Endothelial cell of umbilical vein (primary cell): ENCODE data around the gene KCNB1. TPM values are rescaled to one million over a fixed set of nuclear protein-coding genes. Genes with fewer than 3 reads are reported as not detected.

ENCODE experiments used
- BruUV-seq: library from RNA; stranded (reverse); fragments of 400-500 nt; replicated peaks from 2 replicates; lab custom pipeline; 2021; lab: Mats Ljungman, UMichigan
- CTCF ChIA-PET: fragments of 300-600, 350-600 bp; sonication (Branson Sonifier 250); formaldehyde crosslinking; loops from one replicate; lab custom pipeline; 2021; ENCODE audit warnings: antibody characterized with exemption, inconsistent platforms; lab: Charles Lee
- POLR2A ChIA-PET: fragments of 300-600, 350-600 bp; sonication (Branson Sonifier 250); formaldehyde crosslinking; loops from one replicate; lab custom pipeline; 2021; ENCODE audit warnings: antibody characterized with exemption, inconsistent platforms; lab: Charles Lee
- DNase-seq: peaks from one replicate; pipeline ENCODE4 v3.0.0-alpha.2; 2011; ENCODE audit warnings: low read depth, low spot score
- FAIRE-seq: peaks from 2 replicates; lab custom pipeline; 2011; peaks lifted over from hg19 to GRCh38; lab: Jason Lieb, UNC
- H2AFZ ChIP-seq: 2 replicates; pipeline ENCODE4 v1.6.0; 2012; ENCODE audit warnings: low read depth, low read length, control low read depth, inconsistent platforms
- H3K27ac ChIP-seq: 2 replicates; pipeline ENCODE4 v1.5.1; 2011; ENCODE audit warnings: low read depth, mild to moderate bottlenecking, control low read depth, low read length, moderate library complexity; ENCODE audit not compliant: insufficient read depth
- H3K27me3 ChIP-seq, 2 experiments: 2 replicates each; pipeline versions ENCODE4 v1.6.0 to v1.6.1; 2011; ENCODE audit warnings: low read length in 2 of 2, mixed read lengths in 1 of 2; ENCODE audit not compliant: control insufficient read depth in 2 of 2, insufficient read depth in 2 of 2
- H3K36me3 ChIP-seq, 2 experiments: 2 replicates in 1 of 2; 3 replicates in 1 of 2; pipeline ENCODE4 v1.5.1; 2011; ENCODE audit warnings: low read length in 2 of 2, mild to moderate bottlenecking in 1 of 2, moderate library complexity in 1 of 2; ENCODE audit not compliant: control insufficient read depth in 2 of 2, insufficient read depth in 2 of 2; ENCODE audit errors: extremely low read depth in 1 of 2
- H3K4me1 ChIP-seq: 3 replicates; pipeline ENCODE4 v1.5.1; 2011; ENCODE audit warnings: mild to moderate bottlenecking, low read length; ENCODE audit not compliant: control insufficient read depth, insufficient read depth; ENCODE audit errors: extremely low read depth
- H3K4me2 ChIP-seq: 2 replicates; pipeline ENCODE4 v1.6.1; 2011; ENCODE audit warnings: low read length, control low read depth, mixed read lengths; ENCODE audit not compliant: insufficient read depth
- H3K4me3 ChIP-seq, 3 experiments: fragments of 200-600 bp in 1 of 3; sonication (generic), shearing (Covaris generic) in 1 of 3; replicated peaks in 1 of 3; 2 replicates each; pipeline ENCODE4 v1.5.1; 2011 to 2016; ENCODE audit warnings: control low read depth in 3 of 3, low read length in 3 of 3, mild to moderate bottlenecking in 2 of 3, inconsistent platforms in 1 of 3, low read depth in 1 of 3, moderate library complexity in 1 of 3; ENCODE audit not compliant: insufficient read depth in 1 of 3
- H3K79me2 ChIP-seq: 2 replicates; pipeline ENCODE4 v1.6.0; 2012; ENCODE audit warnings: low read length, inconsistent platforms; ENCODE audit not compliant: control insufficient read depth, insufficient read depth
- H3K9ac ChIP-seq: replicated peaks from 2 replicates; pipeline ENCODE3; 2011; ENCODE audit warnings: low read length, control low read depth; ENCODE audit not compliant: insufficient read depth; ENCODE audit errors: extremely low read depth
- H3K9me1 ChIP-seq: replicated peaks from 3 replicates; pipeline ENCODE4 v1.6.0; 2011; ENCODE audit warnings: mild to moderate bottlenecking, low read length; ENCODE audit not compliant: control insufficient read depth, insufficient read depth; ENCODE audit errors: extremely low read depth
- H3K9me3 ChIP-seq: replicated peaks from 2 replicates; pipeline ENCODE4 v1.5.1; 2012; ENCODE audit warnings: low read length, inconsistent platforms; ENCODE audit not compliant: control insufficient read depth, insufficient read depth
- H4K20me1 ChIP-seq: replicated peaks from 2 replicates; pipeline ENCODE3; 2011; ENCODE audit warnings: mild to moderate bottlenecking, low read length; ENCODE audit not compliant: control insufficient read depth, insufficient read depth; ENCODE audit errors: extremely low read depth
- EZH2 ChIP-seq: IDR thresholded peaks from 2 replicates; pipeline ENCODE4 v1.6.1; 2012; ENCODE audit warnings: borderline replicate concordance, low read depth, mild to moderate bottlenecking, moderate library complexity, low read length, inconsistent platforms; ENCODE audit not compliant: severe bottlenecking
- FOS ChIP-seq: IDR thresholded peaks from 2 replicates; pipeline ENCODE4 v1.6.1; 2011; ENCODE audit warnings: mild to moderate bottlenecking, low read length, moderate library complexity, borderline replicate concordance; ENCODE audit not compliant: insufficient read depth
- GATA2 ChIP-seq: IDR thresholded peaks from 2 replicates; pipeline ENCODE4 v1.7.0; 2011; ENCODE audit warnings: low read depth, mild to moderate bottlenecking, moderate library complexity, mixed read lengths, low read length; ENCODE audit not compliant: insufficient read length, insufficient read depth
- JUN ChIP-seq: IDR thresholded peaks from 2 replicates; pipeline ENCODE4 v1.6.1; 2011; ENCODE audit warnings: borderline replicate concordance, low read depth; ENCODE audit not compliant: insufficient read length, insufficient read depth
- MYC ChIP-seq: IDR thresholded peaks from one replicate; pipeline ENCODE4 v1.6.1; 2011; ENCODE audit warnings: mild to moderate bottlenecking, low read depth, low read length
- POLR2A ChIP-seq: IDR thresholded peaks from 2 replicates; pipeline ENCODE4 v1.6.1; 2012; ENCODE audit warnings: low read depth, mild to moderate bottlenecking, control low read depth, low read length
- POLR2AphosphoS5 ChIP-seq: IDR thresholded peaks from 2 replicates; pipeline ENCODE4 v1.6.1; 2012; ENCODE audit warnings: low read depth, mild to moderate bottlenecking, control low read depth, low read length, moderate library complexity; ENCODE audit not compliant: insufficient read depth
- dilution Hi-C: fragments of 300-500 bp; cut with MboI; formaldehyde crosslinking; loops from one replicate; pipeline ENCODE4 v1.15.0; 2019; ENCODE audit warnings: low sequenced_read_pairs; ENCODE audit not compliant: extremely low pct_ligation_motif_present
- intact Hi-C: fragments of 100-400 bp; cut with micrococcal nuclease; formaldehyde crosslinking; loops from one replicate; pipeline ENCODE4 v1.10.0; 2022
- polyA plus RNA-seq, 4 experiments: library from polyadenylated mRNA; depleted of rRNA in 3 of 4; stranded (reverse) in 3 of 4; unstranded in 1 of 4; fragments of >200 nt; gene quantifications; 2 replicates each; pipeline versions ENCODE4 v1.2.1 to v1.2.3, GENCODE V29; 2011 to 2012; ENCODE audit warnings: missing spikeins in 1 of 4
- total RNA-seq: library from RNA; stranded (reverse); gene quantifications from 2 replicates; pipeline ENCODE4 v1.2.3, GENCODE V29; 2021
- TF ChIP-seq, protein P1 (sequence below): IDR thresholded peaks from 2 replicates; pipeline ENCODE4 v1.6.1; 2011; ENCODE audit not compliant: insufficient read depth, insufficient read length
- TF ChIP-seq, protein P2 (sequence below), 2 donors: IDR thresholded peaks; 1 replicate in 1 of 2; 2 replicates in 1 of 2; pipeline ENCODE4 v1.5.1; 2011; ENCODE audit warnings: low read length in 2 of 2, mild to moderate bottlenecking in 2 of 2, moderate library complexity in 2 of 2, control low read depth in 1 of 2, inconsistent platforms in 1 of 2, low read depth in 1 of 2; ENCODE audit not compliant: insufficient read depth in 1 of 2; ENCODE audit errors: extremely low read depth in 1 of 2

KCNB1 gene
- total and polyA plus RNA-seq, 2 donors (not counting 3 experiments of a cell fraction or from before 2014, with no cell fraction given), result not detected

DNA sequence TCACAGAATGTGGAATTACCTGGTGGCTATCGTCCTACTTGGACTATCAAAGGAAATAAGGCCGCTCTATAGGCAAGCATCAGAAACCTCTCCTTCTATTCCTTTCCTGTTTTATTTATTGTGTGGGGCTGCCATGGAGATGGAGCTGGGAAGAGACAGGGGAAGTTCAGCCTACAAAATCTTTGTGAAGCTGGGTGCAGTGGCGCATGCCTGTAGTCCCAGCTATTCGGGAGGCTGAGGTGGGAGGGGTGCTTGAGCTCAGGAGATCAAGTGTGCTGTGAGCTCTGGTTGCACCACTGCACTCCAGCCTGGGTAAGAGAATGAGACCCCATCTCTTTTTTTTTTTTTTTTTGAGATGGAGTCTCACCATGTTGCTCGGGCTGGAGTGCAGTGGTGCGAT, 60.3 kb downstream of the KCNB1 start:
- no peak for DNase-seq
- no peak overlapping the region for H3K27ac ChIP-seq
- no TSS peak for BruUV-seq
- ChIA-PET CTCF (interaction anchor here (0.7 to 0.9 kb wide), 2 partner anchors 9 to 37 kb away, joined by 3 read pairs; no protein-coding TSS in a partner anchor), POLR2A (interaction anchor here (0.7 kb wide), 1 partner anchor 22 kb away, joined by 8 read pairs; no protein-coding TSS in a partner anchor)
- FAIRE-seq, result no peak
- H3K27me3 ChIP-seq, result peaks cover 10 to 16% of the 10 kb centered on the region in 2 experiments
- no peaks in the 10 kb centered on the region for H3K9me1 ChIP-seq
- H3K4me1 ChIP-seq, result no peaks in the 10 kb centered on the region
- intact Hi-C loops, result no loop called here
- no peaks in the 10 kb centered on the region for H3K9me3 ChIP-seq
- dilution Hi-C loops, result no loop called here
- H3K9ac ChIP-seq, result no peak overlapping the region
- no peaks in the 10 kb centered on the region for H4K20me1 ChIP-seq
- no peaks in the 10 kb centered on the region for H3K36me3 ChIP-seq
- H2AFZ ChIP-seq, result no peak overlapping the region
- no peak overlapping the region for H3K4me2 ChIP-seq
- TF ChIP-seq JUN (no peak), FOS (no peak), EZH2 (no peak), POLR2AphosphoS5 (no peak)
- no peak overlapping the region for H3K4me3 ChIP-seq
- H3K79me2 ChIP-seq, result no peaks in the 10 kb centered on the region

DNA sequence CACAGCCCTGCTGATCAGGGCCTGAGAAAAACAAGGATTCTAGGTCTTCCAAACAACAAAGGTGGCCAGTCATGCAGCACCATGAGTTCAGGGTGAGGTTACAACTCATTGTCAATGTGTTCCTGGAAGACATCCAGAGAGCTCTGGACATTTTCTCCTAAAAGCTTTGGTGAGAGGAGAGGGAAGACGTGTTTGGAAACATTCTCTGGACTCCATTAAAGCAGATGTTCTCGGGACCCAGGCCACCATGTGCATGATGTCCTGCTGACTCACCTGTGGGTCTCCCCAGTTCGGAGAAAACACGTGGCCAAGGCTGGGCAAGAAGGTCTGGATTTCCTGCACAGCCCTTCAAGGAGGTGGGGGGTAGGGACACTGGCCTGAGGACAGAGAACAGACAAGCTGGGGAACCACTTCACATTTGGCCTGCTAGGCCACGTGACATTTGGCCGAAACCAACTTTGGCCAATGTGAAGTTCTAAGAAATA, 61.6 kb downstream of the KCNB1 start:
- H3K4me2 ChIP-seq, result no peak overlapping the region
- peaks cover 3 to 6% of the 10 kb centered on the region in 2 experiments for H3K27me3 ChIP-seq
- dilution Hi-C loops, result no loop called here
- no TSS peak for BruUV-seq
- no peak overlapping the region for H2AFZ ChIP-seq
- intact Hi-C loops, result no loop called here
- H3K9ac ChIP-seq, result no peak overlapping the region
- TF ChIP-seq FOS (no peak), POLR2A (no peak), POLR2AphosphoS5 (no peak), EZH2 (no peak), MYC (no peak), GATA2 (no peak), JUN (no peak)
- TF ChIP-seq, protein P1, sequence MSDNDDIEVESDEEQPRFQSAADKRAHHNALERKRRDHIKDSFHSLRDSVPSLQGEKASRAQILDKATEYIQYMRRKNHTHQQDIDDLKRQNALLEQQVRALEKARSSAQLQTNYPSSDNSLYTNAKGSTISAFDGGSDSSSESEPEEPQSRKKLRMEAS, result no peak
- TF ChIP-seq, protein P2, sequence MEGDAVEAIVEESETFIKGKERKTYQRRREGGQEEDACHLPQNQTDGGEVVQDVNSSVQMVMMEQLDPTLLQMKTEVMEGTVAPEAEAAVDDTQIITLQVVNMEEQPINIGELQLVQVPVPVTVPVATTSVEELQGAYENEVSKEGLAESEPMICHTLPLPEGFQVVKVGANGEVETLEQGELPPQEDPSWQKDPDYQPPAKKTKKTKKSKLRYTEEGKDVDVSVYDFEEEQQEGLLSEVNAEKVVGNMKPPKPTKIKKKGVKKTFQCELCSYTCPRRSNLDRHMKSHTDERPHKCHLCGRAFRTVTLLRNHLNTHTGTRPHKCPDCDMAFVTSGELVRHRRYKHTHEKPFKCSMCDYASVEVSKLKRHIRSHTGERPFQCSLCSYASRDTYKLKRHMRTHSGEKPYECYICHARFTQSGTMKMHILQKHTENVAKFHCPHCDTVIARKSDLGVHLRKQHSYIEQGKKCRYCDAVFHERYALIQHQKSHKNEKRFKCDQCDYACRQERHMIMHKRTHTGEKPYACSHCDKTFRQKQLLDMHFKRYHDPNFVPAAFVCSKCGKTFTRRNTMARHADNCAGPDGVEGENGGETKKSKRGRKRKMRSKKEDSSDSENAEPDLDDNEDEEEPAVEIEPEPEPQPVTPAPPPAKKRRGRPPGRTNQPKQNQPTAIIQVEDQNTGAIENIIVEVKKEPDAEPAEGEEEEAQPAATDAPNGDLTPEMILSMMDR (IDR thresholded peaks at IDR 0.05; ENCODE audit: extremely low read depth in 1 of 2, insufficient read depth in 1 of 2, low read depth in 1 of 2, low read length in 2 of 2), result no peak
- no peaks in the 10 kb centered on the region for H3K4me1 ChIP-seq
- H3K36me3 ChIP-seq, result no peaks in the 10 kb centered on the region
- H3K9me1 ChIP-seq, result no peaks in the 10 kb centered on the region
- ChIA-PET CTCF (no interaction called here), POLR2A (no interaction called here)
- FAIRE-seq (no peak), DNase-seq (no peak)
- H3K4me3 ChIP-seq, result no peak overlapping the region
- no peaks in the 10 kb centered on the region for H3K9me3 ChIP-seq
- no peaks in the 10 kb centered on the region for H4K20me1 ChIP-seq
- H3K79me2 ChIP-seq, result no peaks in the 10 kb centered on the region
- no peak overlapping the region for H3K27ac ChIP-seq
